ENCODE results near the gene KRT16. TPM values are rescaled to one million over a fixed set of nuclear protein-coding genes. Genes with fewer than 3 reads are reported as not detected.

The KRT16 gene
- total RNA-seq, 1 donor from 2014 or later, result not detected

DNA sequence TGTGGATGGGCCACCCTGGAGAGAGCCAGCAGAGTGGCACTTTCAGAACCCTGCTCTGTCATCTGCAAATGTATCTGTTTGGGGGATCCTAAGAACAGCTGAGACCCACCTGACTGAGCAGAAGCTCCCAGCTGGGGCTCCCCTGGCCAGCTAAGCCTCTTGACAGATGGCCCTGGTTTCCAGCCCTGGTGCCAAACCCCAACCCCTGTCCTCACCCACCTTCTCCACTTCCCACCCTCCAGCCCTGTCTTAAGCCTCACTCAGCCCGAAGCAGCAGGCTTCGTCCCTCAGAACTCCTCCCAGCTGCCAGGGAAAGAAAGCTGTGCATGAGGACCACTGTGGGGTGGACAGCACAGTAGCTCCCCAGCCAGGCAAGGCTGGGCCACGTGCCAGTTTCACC is 37.2 kb downstream of the KRT16 start:
- peaks cover 4% of the 10 kb centered on the region for H3K4me1 ChIP-seq
- Mint-ChIP-seq H3K27ac (no peak overlapping the region), H3K27me3 (ENCODE audit: insufficient read depth, low read depth) (peaks cover 14% of the 10 kb centered on the region), H3K36me3 (no peaks in the 10 kb centered on the region), H3K4me3 (no peak overlapping the region), H3K4me1 (no peaks in the 10 kb centered on the region), H3K9me3 (peaks cover 3% of the 10 kb centered on the region)
- H3K9me3 ChIP-seq (ENCODE audit: low read depth), result no peaks in the 10 kb centered on the region
- H2AFZ ChIP-seq (replicated peaks), result no peak overlapping the region
- H3K79me2 ChIP-seq (ENCODE audit: low read depth), result no peaks in the 10 kb centered on the region
- H3K4me2 ChIP-seq, result no peak overlapping the region
- DNase-seq (ENCODE audit: low spot score), result no peak
- H3K36me3 ChIP-seq, result no peaks in the 10 kb centered on the region
- H3F3A ChIP-seq (ENCODE audit: low read depth), result no peaks in the 10 kb centered on the region
- H3K27me3 ChIP-seq, result no peaks in the 10 kb centered on the region
- no peak overlapping the region for H3K27ac ChIP-seq
- no peak overlapping the region for H3K4me3 ChIP-seq
- TF ChIP-seq EZH2phosphoT487 (IDR thresholded peaks at IDR 0.05), result no peak
- TF ChIP-seq, protein P1, sequence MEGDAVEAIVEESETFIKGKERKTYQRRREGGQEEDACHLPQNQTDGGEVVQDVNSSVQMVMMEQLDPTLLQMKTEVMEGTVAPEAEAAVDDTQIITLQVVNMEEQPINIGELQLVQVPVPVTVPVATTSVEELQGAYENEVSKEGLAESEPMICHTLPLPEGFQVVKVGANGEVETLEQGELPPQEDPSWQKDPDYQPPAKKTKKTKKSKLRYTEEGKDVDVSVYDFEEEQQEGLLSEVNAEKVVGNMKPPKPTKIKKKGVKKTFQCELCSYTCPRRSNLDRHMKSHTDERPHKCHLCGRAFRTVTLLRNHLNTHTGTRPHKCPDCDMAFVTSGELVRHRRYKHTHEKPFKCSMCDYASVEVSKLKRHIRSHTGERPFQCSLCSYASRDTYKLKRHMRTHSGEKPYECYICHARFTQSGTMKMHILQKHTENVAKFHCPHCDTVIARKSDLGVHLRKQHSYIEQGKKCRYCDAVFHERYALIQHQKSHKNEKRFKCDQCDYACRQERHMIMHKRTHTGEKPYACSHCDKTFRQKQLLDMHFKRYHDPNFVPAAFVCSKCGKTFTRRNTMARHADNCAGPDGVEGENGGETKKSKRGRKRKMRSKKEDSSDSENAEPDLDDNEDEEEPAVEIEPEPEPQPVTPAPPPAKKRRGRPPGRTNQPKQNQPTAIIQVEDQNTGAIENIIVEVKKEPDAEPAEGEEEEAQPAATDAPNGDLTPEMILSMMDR (IDR thresholded peaks at IDR 0.05), result no peak
- no peak for TF ChIP-seq EZH2 (IDR thresholded peaks at IDR 0.05)
- H4K20me1 ChIP-seq (ENCODE audit: low read depth), result no peaks in the 10 kb centered on the region
- no peak overlapping the region for H3K9ac ChIP-seq

DNA sequence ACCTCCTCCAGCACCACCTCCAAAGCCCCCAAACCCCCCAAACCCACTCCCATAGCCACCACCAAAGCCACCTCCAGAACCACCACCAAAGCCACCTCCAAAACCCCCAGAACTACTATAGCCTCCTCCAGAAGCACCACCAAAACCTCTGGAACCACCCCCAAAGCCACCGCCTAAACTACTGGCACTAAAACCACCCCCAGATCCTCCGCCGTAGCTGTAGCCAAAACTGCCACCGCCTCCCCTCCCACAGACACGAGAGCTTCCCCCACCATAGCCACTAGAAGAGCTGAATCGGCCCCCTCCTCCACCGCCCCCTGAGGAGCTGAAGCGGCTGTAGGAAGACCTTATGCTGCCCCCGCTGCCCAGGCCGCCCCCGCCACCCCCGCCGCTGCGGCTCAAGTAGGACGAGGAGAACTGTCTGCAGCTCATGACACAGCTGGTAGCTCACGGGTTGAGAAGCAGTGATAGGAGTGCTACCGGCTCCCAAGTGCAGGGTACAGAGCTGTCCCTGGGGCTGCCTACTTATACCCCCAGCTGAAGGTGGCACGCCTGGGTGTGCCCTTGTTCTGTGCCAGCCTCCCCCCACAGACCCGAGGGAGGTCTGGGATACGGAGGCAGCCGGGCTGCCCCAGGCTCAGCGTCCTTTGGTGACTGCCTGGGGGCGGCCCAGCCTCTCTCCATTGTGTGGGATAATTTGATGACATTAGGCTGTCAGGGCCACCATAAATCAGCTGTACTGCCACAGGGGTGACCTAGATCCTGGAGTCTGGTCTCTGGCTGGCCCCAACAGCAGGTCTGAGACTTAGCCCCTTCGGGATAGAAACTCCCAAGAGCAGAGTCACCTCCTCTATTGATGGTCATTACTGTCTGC is 40.8 kb downstream of the KRT16 start, which contains the start of gene KRT9:
KRT9 (minus strand) TSS at position 499 of the 874 bp plus-strand sequence; CDS start at position 432, 67 bp downstream.
- Histone ChIP-seq H3K9ac (no peak within 1 kb of the TSS), H3K27ac (no peak within 1 kb of the TSS), H3K36me3 (no peaks in the 10 kb centered on the region), H3F3A (ENCODE audit: low read depth) (no peaks in the 10 kb centered on the region), H4K20me1 (ENCODE audit: low read depth) (no peaks in the 10 kb centered on the region), H3K9me3 (ENCODE audit: low read depth) (no peaks in the 10 kb centered on the region), H3K4me3 (no peak within 1 kb of the TSS), H3K27me3 (no peaks in the 10 kb centered on the region), H3K4me1 (no peaks in the 10 kb centered on the region), H2AFZ (replicated peaks) (no peak within 1 kb of the TSS), H3K79me2 (ENCODE audit: low read depth) (no peaks in the 10 kb centered on the region), H3K4me2 (no peak within 1 kb of the TSS)
- TF ChIP-seq EZH2 (IDR thresholded peaks at IDR 0.05), result no peak
- DNase-seq (ENCODE audit: low spot score), result no peak
- peaks cover 10% of the 10 kb centered on the region for H3K27me3 Mint-ChIP-seq (ENCODE audit: insufficient read depth, low read depth)
- H3K27ac Mint-ChIP-seq, result no peak within 1 kb of the TSS
- H3K4me1 Mint-ChIP-seq, result no peaks in the 10 kb centered on the region
- no peaks in the 10 kb centered on the region for H3K36me3 Mint-ChIP-seq
- H3K9me3 Mint-ChIP-seq, result no peaks in the 10 kb centered on the region
- no peak within 1 kb of the TSS for H3K4me3 Mint-ChIP-seq

DNA sequence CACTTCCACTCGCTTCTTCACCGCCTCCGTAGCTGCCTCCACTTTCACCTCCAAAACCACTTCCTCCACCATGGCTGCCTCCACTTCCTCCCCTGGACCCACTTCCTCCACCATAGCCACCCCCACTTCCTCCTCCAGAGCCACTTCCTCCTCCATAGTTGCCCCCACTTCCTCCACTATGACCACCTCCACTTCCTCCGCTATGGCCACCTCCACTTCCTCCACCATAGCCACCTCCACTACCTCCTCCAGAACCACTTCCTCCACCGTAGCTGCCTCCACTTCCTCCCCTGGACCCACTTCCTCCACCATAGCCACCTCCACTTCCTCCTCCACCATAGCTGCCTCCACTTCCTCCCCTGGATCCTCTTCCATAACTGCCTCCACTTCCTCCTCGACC is 45.2 kb downstream of the KRT16 start:
- H3K4me2 ChIP-seq, result no peak overlapping the region
- no peak overlapping the region for H3K27ac ChIP-seq
- H3K79me2 ChIP-seq (ENCODE audit: low read depth), result no peaks in the 10 kb centered on the region
- no peaks in the 10 kb centered on the region for H3K36me3 ChIP-seq
- no peak overlapping the region for H3K27ac Mint-ChIP-seq
- no peaks in the 10 kb centered on the region for H4K20me1 ChIP-seq (ENCODE audit: low read depth)
- no peak overlapping the region for H3K4me3 Mint-ChIP-seq
- H3K4me1 ChIP-seq, result peaks cover 8% of the 10 kb centered on the region
- H3K27me3 Mint-ChIP-seq (ENCODE audit: insufficient read depth, low read depth), result peaks cover 13% of the 10 kb centered on the region
- no peaks in the 10 kb centered on the region for H3K36me3 Mint-ChIP-seq
- TF ChIP-seq EZH2 (IDR thresholded peaks at IDR 0.05) (no peak), EZH2phosphoT487 (IDR thresholded peaks at IDR 0.05) (no peak)
- TF ChIP-seq, protein P1 (IDR thresholded peaks at IDR 0.05), result no peak
- H3K4me3 ChIP-seq, result no peak overlapping the region
- peaks cover 14% of the 10 kb centered on the region for H3K4me1 Mint-ChIP-seq
- no peak for DNase-seq (ENCODE audit: low spot score)
- peaks cover 4% of the 10 kb centered on the region for H3F3A ChIP-seq (ENCODE audit: low read depth)
- no peak overlapping the region for H3K9ac ChIP-seq
- no peak overlapping the region for H2AFZ ChIP-seq (replicated peaks)
- no peaks in the 10 kb centered on the region for H3K9me3 ChIP-seq (ENCODE audit: low read depth)
- H3K9me3 Mint-ChIP-seq, result no peaks in the 10 kb centered on the region
- H3K27me3 ChIP-seq, result no peaks in the 10 kb centered on the region

DNA sequence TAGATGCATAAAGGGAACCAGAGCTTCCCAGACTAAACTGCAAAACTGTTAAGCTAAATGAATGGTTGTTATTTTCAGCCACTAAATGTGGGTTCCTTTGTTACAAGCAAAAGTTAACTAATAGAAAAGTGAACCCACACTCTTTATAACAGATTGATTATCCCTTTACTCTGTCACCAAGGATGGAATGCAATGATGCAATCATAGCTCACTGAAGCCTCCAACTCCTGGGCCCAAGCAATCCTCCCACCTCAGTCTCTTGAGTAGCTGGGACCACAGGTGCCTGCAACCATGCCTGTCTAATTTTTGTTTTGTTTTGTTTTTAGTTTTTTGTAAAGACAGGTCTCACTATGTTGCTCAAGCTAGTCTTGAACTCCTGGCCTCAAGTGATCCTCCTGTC is 47.2 kb downstream of the KRT16 start:
- Mint-ChIP-seq H3K4me3 (no peak overlapping the region), H3K36me3 (no peaks in the 10 kb centered on the region), H3K27me3 (ENCODE audit: insufficient read depth, low read depth) (peaks cover 9% of the 10 kb centered on the region), H3K27ac (no peak overlapping the region), H3K9me3 (no peaks in the 10 kb centered on the region), H3K4me1 (peaks cover 25% of the 10 kb centered on the region)
- Histone ChIP-seq H3K4me1 (peaks cover 8% of the 10 kb centered on the region), H3K79me2 (ENCODE audit: low read depth) (no peaks in the 10 kb centered on the region), H2AFZ (replicated peaks) (no peak overlapping the region), H3F3A (ENCODE audit: low read depth) (peaks cover 4% of the 10 kb centered on the region), H4K20me1 (ENCODE audit: low read depth) (no peaks in the 10 kb centered on the region), H3K9ac (no peak overlapping the region), H3K4me3 (no peak overlapping the region), H3K27me3 (no peaks in the 10 kb centered on the region), H3K27ac (no peak overlapping the region), H3K36me3 (no peaks in the 10 kb centered on the region), H3K4me2 (no peak overlapping the region), H3K9me3 (ENCODE audit: low read depth) (no peaks in the 10 kb centered on the region)
- TF ChIP-seq, protein P1 (IDR thresholded peaks at IDR 0.05), result no peak
- TF ChIP-seq EZH2 (IDR thresholded peaks at IDR 0.05) (no peak), EZH2phosphoT487 (IDR thresholded peaks at IDR 0.05) (no peak)
- no peak for DNase-seq (ENCODE audit: low spot score)
